ENCODE data around the gene IST1. TPM values are rescaled to one million over a fixed set of nuclear protein-coding genes. Genes with fewer than 3 reads are reported as not detected.

IST1 gene
- total RNA-seq, 1 experiment from 2014 or later: 229 TPM

GRCh38 chr16:71917900-71918299 lies 22.6 kb downstream of the IST1 start:
- DNase-seq (ENCODE audit: low spot score): no peak

- no peak for DNase-seq (ENCODE audit: low spot score)
Observed at GRCh38 chr16:71919035-71919434, 23.7 kb downstream of the IST1 start.

GRCh38 chr16:71920658-71921057 lies 25.3 kb downstream of the IST1 start:
- no peak for DNase-seq (ENCODE audit: low spot score)

- peak; percentile 27 for DNase-seq (ENCODE audit: low spot score)
Observed at GRCh38 chr16:71923941-71924690, 28.8 kb downstream of the IST1 start.

- no peak for DNase-seq (ENCODE audit: low spot score)
Observed at GRCh38 chr16:71924710-71925109, 29.4 kb downstream of the IST1 start.

- peak; percentile 89 for DNase-seq (ENCODE audit: low spot score)
Observed at GRCh38 chr16:71927383-71927782, 32.1 kb downstream of the IST1 start.

GRCh38 chr16:71927787-71928186 lies 32.5 kb downstream of the IST1 start:
- DNase-seq (ENCODE audit: low spot score): no peak

- DNase-seq (ENCODE audit: low spot score): peak; percentile 42
Observed at GRCh38 chr16:71929048-71929447, 33.7 kb downstream of the IST1 start.

- no peak for DNase-seq (ENCODE audit: low spot score)
Observed at GRCh38 chr16:71930013-71930563, 34.8 kb downstream of the IST1 start.

GRCh38 chr16:71931001-71931400 lies 35.7 kb downstream of the IST1 start:
- no peak for DNase-seq (ENCODE audit: low spot score)

- DNase-seq (ENCODE audit: low spot score): no peak
Observed at GRCh38 chr16:71931599-71931998, 36.3 kb downstream of the IST1 start.

- no peak for DNase-seq (ENCODE audit: low spot score)
Observed at GRCh38 chr16:71933017-71933416, 37.7 kb downstream of the IST1 start.

GRCh38 chr16:71933913-71934695 lies 38.8 kb downstream of the IST1 start:
- DNase-seq (ENCODE audit: low spot score): no peak

GRCh38 chr16:71937868-71938510 lies 42.7 kb downstream of the IST1 start:
- no peak for DNase-seq (ENCODE audit: low spot score)

GRCh38 chr16:71943887-71944286 lies 48.6 kb downstream of the IST1 start:
- no peak for DNase-seq (ENCODE audit: low spot score)

- no peak for DNase-seq (ENCODE audit: low spot score)
Observed at GRCh38 chr16:71945616-71946015, 50.3 kb downstream of the IST1 start.

GRCh38 chr16:71952825-71953224 lies 57.5 kb downstream of the IST1 start:
- DNase-seq (ENCODE audit: low spot score): no peak

- DNase-seq (ENCODE audit: low spot score): no peak
Observed at GRCh38 chr16:71954180-71954579, 58.8 kb downstream of the IST1 start.

- DNase-seq (ENCODE audit: low spot score): no peak
Observed at GRCh38 chr16:71954699-71955195, 59.4 kb downstream of the IST1 start.

- DNase-seq (ENCODE audit: low spot score): no peak
Observed at GRCh38 chr16:71956486-71956885, 61.2 kb downstream of the IST1 start.

GRCh38 chr16:71961066-71962039 lies 66.0 kb downstream of the IST1 start:
- DNase-seq (ENCODE audit: low spot score): peak; percentile 73
